OCI-LY3 (cell line): ENCODE data around the gene TRRAP.

Experiments
- EZH2phosphoT487 ChIP-seq: fragments of 200-600 bp; shearing (Covaris generic); IDR thresholded peaks from 2 replicates; pipeline ENCODE4 v1.6.1; 2018; ENCODE audit warnings: antibody characterized with exemption, mixed run types, low read depth
- TF ChIP-seq, protein P1 (sequence below): fragments of 200-600, 300-600 bp; sonication (generic); IDR thresholded peaks from 2 replicates; pipeline ENCODE4 v1.5.1; 2014; ENCODE audit warnings: antibody characterized with exemption, low read length, low read depth

DNA sequence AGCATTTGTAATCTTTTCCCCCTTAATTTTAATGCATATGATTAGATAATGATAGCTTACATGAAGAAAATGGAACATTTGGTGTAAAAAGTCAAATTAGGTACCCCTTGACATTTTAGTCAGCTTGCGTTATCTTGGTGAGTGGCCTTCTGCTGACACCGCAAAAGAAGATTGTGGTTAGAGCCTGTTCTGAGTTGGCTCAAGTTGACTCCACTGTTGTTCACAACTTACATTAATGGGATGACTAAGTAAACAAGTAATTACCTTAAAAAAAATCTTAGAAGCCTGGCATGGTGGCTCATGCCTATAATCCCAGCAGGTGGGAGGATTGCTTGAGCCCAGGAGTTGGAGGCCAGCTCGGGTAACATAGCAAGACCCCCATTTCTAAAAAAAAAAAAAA lies 24.2 kb downstream of the TRRAP start:
- TF ChIP-seq, protein P1, sequence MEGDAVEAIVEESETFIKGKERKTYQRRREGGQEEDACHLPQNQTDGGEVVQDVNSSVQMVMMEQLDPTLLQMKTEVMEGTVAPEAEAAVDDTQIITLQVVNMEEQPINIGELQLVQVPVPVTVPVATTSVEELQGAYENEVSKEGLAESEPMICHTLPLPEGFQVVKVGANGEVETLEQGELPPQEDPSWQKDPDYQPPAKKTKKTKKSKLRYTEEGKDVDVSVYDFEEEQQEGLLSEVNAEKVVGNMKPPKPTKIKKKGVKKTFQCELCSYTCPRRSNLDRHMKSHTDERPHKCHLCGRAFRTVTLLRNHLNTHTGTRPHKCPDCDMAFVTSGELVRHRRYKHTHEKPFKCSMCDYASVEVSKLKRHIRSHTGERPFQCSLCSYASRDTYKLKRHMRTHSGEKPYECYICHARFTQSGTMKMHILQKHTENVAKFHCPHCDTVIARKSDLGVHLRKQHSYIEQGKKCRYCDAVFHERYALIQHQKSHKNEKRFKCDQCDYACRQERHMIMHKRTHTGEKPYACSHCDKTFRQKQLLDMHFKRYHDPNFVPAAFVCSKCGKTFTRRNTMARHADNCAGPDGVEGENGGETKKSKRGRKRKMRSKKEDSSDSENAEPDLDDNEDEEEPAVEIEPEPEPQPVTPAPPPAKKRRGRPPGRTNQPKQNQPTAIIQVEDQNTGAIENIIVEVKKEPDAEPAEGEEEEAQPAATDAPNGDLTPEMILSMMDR = no peak
- no peak for TF ChIP-seq EZH2phosphoT487
